RPMI8226 (cell line): ENCODE results near the gene ERMAP.
"Not testable (repeated sequence)": the region's sequence is repeated elsewhere in the genome, so short reads cannot be mapped to it uniquely, and the experiment has no call there.

ENCODE experiments used
- DNase-seq: peaks from one replicate; pipeline ENCODE4 v3.0.0-alpha.2; 2015

ERMAP gene

GRCh38 chr1:42814815-42815214, 2.1 kb upstream of the ERMAP start:
- DNase-seq = not testable (repeated sequence)

- DNase-seq = no peak
Observed at GRCh38 chr1:42815941-42816584, 859 bp upstream of the ERMAP start.

DNA sequence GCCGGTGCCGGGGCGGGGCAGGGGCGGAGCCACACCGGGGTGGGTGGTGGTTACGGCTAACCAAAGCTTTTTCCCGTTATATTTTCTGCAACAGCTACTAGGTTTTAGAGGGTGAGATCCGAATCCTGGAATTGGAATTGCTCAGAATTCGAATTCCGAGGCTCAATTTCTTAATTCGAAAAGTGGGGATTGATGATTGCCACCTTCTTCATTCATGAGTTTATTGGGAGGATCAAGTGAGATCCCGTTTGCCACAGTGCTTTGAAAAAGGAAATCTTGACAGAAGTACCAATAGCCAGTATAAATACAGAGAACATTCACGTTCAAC, 482 bp downstream of the ERMAP start:
- no peak for DNase-seq

DNA sequence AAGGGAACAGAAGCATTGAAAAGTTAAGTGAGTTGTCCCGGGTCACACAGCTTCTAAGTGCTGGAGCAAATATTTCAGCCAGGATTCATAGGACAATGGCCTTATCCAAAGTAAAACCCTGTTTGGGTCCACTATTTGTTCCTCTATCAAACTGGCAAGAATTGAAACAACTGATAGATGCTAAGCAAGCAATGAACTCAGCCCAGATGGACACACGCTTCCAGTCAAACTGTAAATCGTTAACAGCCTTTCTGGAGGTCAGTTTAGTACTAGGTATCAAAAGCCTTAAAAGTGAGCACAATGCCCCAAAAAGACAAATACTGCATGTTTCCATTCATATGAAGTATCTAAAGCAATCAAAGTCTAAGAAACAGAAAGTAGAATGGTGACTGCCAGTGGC, 1.1 kb downstream of the ERMAP start:
- DNase-seq = no peak

GRCh38 chr1:42820813-42821212, 3.9 kb downstream of the ERMAP start:
- DNase-seq = no peak

DNA sequence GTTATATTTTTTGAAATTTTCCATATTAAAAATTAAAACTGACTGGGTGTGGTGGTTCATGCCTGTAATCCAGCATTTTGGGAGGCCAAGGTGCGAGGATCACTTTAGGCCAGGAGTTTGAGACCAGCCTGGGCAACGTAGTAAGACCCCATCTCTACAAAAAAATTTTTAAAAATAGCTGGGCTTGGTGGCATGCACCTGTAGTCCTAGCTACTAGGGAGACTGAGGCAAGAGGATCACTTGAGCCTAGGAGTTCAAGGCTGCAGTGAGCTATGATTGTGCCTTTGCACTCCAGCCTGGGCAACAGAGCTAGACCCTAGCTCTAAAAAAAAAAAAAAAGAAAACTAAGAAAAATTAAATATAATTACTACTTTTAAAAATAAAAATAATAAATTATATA, 4.8 kb downstream of the ERMAP start:
- no peak for DNase-seq

DNA sequence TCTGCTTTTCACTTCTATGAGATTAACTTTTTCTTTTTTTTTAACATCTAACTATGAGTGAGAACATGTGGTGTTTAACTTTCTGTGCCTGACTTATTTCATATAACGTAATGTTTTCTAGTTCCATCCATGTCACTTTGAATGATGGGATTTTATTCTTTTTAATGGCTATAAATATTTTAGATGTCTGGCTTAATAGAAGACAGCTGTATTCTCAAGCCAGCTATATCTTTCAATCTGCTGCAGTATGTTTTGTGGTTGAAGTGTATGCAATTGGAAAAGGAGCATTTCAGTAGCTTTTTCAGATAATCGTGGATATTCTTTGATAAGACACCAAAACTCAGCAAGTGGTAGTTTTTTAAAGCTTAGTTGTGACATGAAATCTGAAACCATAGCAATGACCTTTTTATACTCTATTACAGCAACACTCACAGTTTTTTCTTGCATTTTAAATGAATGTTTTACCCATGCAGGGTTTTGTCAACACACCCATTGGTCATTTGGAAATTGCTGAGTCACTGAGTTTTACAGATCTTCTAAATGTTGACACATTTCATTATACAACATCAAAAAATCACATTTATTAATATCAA, 6.0 kb downstream of the ERMAP start:
- DNase-seq = no peak

DNA sequence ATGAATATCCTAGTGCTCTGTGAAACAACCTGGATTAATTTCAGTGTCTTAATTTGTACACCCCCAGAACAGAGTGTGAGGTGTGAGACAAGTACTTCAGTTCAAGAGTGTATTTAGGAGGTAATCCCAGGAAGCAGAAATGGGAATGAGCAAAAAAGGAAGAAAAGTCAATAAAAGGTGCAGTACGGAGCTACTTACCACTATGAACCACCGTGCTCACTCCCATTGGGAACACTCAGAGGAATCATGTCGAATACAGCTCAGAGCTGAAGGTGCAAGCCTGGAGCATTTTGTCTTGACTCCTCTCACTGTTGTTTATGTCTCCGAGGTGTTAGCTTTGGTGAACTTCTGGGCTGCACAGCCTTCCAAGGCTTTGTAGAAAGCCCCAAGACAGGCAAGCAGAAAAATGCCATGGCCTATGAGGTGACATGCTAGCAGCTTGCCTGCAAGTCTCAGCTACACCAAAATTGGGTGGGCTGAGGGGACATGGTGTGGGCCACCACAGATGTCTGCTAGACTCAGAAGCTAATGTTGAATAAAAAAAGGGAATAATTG, 7.6 kb downstream of the ERMAP start:
- DNase-seq = no peak

- DNase-seq = no peak
Observed at GRCh38 chr1:42825036-42825851, 8.3 kb downstream of the ERMAP start.

DNA sequence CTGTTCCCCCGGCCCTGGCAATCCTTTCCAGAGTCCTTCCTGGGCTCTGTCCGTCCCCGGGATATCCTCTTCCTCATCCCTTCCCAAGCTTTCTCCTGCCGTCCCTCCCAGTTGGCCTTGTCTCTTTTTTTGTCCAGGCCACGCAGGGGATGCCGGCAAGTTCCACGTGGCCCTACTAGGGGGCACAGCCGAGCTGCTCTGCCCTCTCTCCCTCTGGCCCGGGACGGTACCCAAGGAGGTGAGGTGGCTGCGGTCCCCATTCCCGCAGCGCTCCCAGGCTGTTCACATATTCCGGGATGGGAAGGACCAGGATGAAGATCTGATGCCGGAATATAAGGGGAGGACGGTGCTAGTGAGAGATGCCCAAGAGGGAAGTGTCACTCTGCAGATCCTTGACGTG, 13.7 kb downstream of the ERMAP start:
- no peak for DNase-seq

DNA sequence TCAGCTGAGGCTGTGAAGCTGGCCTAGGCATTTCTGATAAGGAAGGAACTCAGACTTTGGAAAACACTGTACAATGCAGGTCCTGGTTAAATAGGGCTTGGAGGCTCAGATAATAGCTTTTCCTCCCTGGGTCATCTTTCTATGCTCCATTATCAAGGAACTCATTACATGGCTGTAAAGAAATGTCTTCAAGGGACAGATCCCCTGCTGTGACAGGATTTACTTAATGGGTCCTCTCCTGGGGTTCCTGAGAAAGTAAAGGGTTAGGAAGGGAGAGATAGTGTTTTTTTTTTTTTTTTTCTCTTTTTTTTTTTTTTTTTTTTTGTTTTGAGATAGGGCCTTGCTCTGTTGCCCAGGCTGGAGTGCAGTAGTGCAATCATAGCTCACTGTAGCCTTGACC, 14.4 kb downstream of the ERMAP start:
- DNase-seq = no peak

- DNase-seq = no peak
Observed at GRCh38 chr1:42832641-42833240, 15.8 kb downstream of the ERMAP start.

DNA sequence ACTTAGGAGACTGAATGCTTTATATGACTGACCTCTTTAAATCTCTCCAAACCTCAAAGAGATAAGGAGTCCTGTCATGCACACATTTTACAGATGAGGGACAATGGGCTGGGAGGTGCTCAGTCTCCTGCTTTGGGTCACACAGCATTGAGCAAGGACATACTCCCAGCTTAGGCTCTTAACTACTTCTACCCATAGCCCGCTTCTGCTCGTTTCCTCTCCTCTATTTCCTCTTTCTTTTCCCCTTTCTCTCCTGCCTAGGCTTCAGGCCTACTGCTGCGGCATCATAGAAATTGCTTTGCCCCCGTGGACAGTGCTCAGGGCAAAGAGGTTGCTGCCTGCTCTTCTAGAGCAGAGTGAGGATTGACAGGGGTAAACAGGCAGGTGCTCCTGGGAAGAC, 17.1 kb downstream of the ERMAP start:
- DNase-seq = no peak

DNA sequence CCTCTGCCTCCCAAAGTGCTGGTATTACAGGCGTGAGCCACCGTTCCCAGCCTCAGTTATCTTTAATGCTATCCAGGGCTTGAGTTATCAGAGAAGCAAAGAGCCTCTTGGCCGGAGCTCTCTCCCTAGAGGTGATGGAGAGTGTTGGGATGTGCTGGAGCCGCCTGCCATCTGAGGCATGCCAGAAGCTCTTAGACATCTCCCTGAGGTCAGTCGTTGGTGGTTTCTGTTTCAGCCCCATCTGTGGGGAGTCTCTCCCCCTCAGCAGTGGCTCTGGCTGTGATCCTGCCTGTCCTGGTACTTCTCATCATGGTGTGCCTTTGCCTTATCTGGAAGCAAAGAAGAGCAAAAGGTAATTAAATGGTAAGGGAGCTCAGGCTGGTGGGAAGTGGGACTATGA, 17.9 kb downstream of the ERMAP start:
- DNase-seq = no peak

DNA sequence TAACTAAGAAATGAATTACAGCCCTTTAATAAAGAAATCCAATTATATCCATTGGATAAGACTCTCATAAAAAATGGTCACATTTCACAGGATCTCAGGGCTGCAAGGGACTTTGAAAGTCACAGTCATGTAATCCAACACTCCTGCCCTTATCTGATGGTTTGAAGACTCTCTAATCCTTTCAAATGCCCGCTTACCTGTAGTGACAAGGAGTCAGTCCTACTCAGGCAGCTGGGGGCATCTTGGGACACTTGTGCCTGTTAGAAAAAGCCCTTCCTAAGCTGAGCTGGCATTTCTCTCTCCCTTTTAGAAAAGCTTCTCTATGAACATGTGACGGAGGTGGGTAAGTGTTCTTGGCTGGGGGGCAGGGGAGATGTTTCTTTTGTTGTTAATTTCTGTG, 18.5 kb downstream of the ERMAP start:
- no peak for DNase-seq

GRCh38 chr1:42837709-42838108, 20.8 kb downstream of the ERMAP start:
- DNase-seq = no peak

DNA sequence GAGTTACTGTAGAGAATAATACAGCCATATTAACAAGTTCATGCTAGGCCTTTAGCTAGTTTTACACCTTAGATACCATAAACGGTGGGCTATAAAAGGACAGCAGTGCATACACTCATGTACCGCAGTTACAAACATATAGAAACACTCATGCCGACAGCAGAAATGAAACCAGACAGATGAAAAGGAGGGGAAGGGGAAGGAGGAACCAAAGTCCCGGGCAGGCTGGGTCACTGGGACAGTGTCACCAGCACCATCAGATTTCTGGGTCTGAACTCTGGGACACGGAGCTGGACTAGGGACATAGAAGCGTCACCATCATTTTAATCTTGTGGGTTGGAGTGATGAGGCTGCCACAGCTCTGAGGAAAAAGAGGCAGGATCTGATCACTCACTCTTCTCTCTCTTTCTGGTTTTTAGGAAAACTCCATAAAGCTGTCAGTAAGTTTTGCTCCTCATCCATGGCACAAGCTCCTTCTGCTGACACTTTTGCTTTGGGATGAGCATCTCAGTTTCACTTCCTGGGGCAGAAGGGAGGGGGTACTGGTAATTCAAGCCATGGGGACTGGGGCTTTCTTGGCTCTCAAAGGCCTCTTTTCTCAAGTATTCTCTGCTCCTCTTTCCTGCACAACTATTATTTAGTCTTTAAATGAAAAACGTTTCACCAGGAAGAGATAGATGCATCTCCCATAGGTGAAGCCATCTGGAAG, 21.7 kb downstream of the ERMAP start:
- no peak for DNase-seq

GRCh38 chr1:42841010-42841409, 24.1 kb downstream of the ERMAP start:
- no peak for DNase-seq

GRCh38 chr1:42841440-42842147, 24.7 kb downstream of the ERMAP start:
- no peak for DNase-seq

DNA sequence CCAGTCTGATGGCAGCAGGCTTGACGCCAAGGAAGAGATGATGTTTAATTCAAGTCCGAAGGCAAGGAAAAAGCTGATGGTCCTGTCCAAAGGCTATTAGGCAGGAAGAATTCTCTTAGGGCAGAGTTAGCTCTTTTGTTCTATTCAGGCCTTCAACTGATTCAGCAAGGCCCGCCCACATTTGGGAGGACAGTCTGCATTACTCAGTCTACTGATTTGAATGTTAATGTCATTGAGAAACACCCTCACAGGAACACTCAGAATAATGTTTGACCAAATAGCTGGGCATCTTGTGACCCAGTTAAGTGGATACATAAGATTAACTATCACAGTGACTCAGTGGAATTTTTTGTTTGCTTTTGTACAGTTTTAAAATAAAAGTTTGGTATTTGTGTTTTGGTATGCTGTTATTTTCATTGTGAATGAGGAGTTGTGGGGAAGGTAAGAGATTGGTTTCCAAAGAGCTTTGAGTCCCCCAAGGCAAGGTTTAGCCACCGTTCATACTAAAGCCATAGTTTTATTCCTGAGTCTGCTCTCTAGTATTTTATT, 27.7 kb downstream of the ERMAP start:
- no peak for DNase-seq

- DNase-seq = no peak
Observed at GRCh38 chr1:42845193-42845592, 28.3 kb downstream of the ERMAP start.

- no peak for DNase-seq
Observed at GRCh38 chr1:42845866-42846256, 28.9 kb downstream of the ERMAP start.
